ENCODE measurements around the gene VWA3B. TPM values are rescaled to one million over a fixed set of nuclear protein-coding genes. Genes with fewer than 3 reads are reported as not detected.
"Not testable (repeated sequence)": the region's sequence is repeated elsewhere in the genome, so short reads cannot be mapped to it uniquely, and the experiment has no call there.

Gene VWA3B
- total and polyA plus RNA-seq, 8 donors, result 1.0 to 7.8 (median 4.6) TPM; not detected in 1

- Histone ChIP-seq H3K4me1 (no peaks in the 10 kb centered on the region), H3K27ac (no peak overlapping the region), H3K27me3 (no peaks in the 10 kb centered on the region), H3K9me3 (no peaks in the 10 kb centered on the region), H3K4me3 (no peak overlapping the region), H3K36me3 (no peaks in the 10 kb centered on the region)
- TF ChIP-seq CTCF (IDR thresholded peaks at IDR 0.05), result no peak
- intact Hi-C loops (cut with DNase I), result no loop called here
- ATAC-seq (no peak), DNase-seq (no peak)
Measured at GRCh38 chr2:98142106-98142791, 55.3 kb downstream of the VWA3B start.

- no peaks in the 10 kb centered on the region for H3K4me1 ChIP-seq
- ATAC-seq (no peak), DNase-seq (no peak)
- TF ChIP-seq CTCF (IDR thresholded peaks at IDR 0.05), result no peak
- H3K27ac ChIP-seq, result no peak overlapping the region
- no peaks in the 10 kb centered on the region for H3K9me3 ChIP-seq
- no peaks in the 10 kb centered on the region for H3K36me3 ChIP-seq
- intact Hi-C loops (cut with DNase I), result no loop called here
- no peak overlapping the region for H3K4me3 ChIP-seq
- no peaks in the 10 kb centered on the region for H3K27me3 ChIP-seq
Measured at GRCh38 chr2:98145070-98145469, 58.1 kb downstream of the VWA3B start.

GRCh38 chr2:98147900-98148299, 60.9 kb downstream of the VWA3B start:
- H3K4me1 ChIP-seq; H3K36me3 ChIP-seq; H3K9me3 ChIP-seq; intact Hi-C loops (cut with DNase I); ATAC-seq; H3K27ac ChIP-seq; H3K4me3 ChIP-seq; H3K27me3 ChIP-seq; DNase-seq: not testable (repeated sequence)

- Histone ChIP-seq H3K36me3 (no peaks in the 10 kb centered on the region), H3K4me1 (no peaks in the 10 kb centered on the region), H3K27me3 (no peaks in the 10 kb centered on the region), H3K9me3 (no peaks in the 10 kb centered on the region), H3K4me3 (no peak overlapping the region), H3K27ac (no peak overlapping the region)
- intact Hi-C loops (cut with DNase I), result no loop called here
- no peak for DNase-seq
- no peak for ATAC-seq
- no peak for TF ChIP-seq CTCF (IDR thresholded peaks at IDR 0.05)
Measured at GRCh38 chr2:98148595-98149332, 61.8 kb downstream of the VWA3B start.

- H3K27ac ChIP-seq, result no peak overlapping the region
- no peaks in the 10 kb centered on the region for H3K4me1 ChIP-seq
- intact Hi-C loops (cut with DNase I), result no loop called here
- H3K36me3 ChIP-seq, result no peaks in the 10 kb centered on the region
- no peaks in the 10 kb centered on the region for H3K9me3 ChIP-seq
- DNase-seq (peak in 1 of 4 donors; percentile 71), ATAC-seq (peak; percentile 69)
- no peak for TF ChIP-seq CTCF (IDR thresholded peaks at IDR 0.05)
- no peaks in the 10 kb centered on the region for H3K27me3 ChIP-seq
- H3K4me3 ChIP-seq, result no peak overlapping the region
Measured at GRCh38 chr2:98149333-98149697, 62.3 kb downstream of the VWA3B start.
